Activated CD4-positive, alpha-beta T cell treated with anti-CD3 and anti-CD28 coated beads, Interleukin-2, Interleukin-4, amounts not matched to agents 100 ng/mL and 50 ng/mL, durations not matched to agents 16 hours and 8 hours (primary cell): ENCODE measurements around the gene CD4.

Source experiments
- DNase-seq: peaks from one replicate; pipeline ENCODE4 v3.0.0-alpha.2; 2020; ENCODE audit warnings: low spot score

The CD4 gene

DNA sequence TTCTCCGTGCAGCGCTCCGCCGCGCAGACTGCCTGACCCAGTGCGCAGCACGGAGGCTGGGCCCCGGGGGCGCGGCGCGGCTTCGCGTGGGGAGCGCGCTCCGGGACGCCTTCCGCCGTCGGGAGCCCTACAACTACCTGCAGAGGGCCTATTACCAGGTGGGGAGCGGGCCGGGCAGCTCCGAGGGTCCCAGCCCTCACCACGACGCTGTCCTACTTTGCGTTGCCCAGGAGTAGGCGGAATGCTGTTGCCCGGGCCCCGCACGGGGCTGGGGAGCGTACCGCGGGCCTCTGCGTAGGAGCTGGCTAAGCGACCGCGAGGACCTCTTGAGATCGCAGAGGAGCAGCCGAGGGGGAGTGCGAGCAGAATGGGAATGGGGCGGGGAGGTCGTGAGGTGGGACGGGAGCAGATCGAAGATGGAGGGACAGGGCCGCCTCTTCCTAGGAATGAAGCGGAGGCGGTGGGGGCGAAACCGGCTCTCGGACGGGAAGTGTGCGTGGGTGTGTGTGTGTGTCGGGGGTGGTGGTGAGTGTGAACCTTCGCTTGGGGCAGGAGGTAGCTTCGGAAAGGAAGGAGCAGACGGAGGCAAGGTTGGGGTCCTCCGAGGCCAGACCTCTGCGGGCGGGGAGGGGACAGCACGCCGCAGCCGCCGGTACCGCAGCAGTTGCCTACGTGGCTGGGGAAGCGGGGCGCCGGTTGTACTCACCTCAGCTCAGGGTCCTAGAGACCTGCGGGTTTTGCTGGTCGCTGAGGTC lies 39.6 kb downstream of the CD4 start:
- no peak for DNase-seq

DNA sequence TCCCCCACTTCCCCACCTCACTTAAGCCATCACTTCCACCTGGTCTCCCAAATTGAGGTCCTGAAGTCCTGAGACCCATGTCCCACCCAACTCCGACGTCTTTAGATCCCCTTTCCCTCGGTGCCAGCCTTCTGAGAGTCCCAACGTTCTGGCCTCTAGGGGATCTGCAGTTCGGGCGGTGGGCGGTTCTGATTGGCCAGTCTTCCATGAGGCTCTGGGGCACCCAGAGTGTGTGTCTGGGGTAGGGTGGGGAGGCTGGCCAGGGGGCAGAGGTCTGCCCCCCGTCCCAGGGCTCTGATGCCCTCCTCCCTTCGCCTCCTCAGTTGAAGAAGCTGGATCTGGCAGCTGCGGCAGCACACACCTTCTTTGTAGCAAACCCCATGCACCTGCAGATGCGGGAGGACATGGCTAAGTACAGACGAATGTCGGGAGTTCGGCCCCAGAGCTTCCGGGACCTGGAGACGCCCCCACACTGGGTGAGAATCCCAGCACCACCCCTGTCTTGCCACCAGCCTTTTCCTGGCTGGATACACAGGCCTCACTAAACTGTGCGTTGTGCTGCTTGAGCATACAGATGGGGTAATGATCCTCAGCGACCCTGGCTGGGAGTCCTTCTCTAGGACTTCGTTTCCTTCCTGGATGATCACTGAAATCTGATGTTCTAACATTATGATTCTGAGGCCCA lies 40.4 kb downstream of the CD4 start:
- DNase-seq: no peak

- no peak for DNase-seq
These were observed 41.1 kb downstream of the CD4 start for GRCh38 chr12:6830286-6830890.

DNA sequence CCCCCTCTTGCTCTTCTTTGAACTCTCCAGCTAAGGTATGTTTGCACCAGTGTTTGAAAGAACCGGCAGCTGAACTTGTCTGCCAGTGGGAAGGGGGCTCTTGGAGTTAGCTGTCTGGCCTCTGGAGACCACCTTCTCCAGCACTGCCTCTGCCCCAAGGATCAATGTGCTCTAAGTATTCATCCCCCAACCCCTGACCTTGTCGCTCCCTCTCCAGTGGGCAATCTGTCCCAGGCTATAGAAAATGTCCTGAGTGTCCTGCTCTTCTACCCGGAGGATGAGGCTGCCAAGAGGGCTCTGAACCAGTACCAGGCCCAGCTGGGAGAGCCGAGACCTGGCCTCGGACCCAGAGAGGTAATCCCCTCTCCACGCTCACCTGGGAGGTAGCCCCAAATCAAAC lies 41.7 kb downstream of the CD4 start:
- DNase-seq: no peak

DNA sequence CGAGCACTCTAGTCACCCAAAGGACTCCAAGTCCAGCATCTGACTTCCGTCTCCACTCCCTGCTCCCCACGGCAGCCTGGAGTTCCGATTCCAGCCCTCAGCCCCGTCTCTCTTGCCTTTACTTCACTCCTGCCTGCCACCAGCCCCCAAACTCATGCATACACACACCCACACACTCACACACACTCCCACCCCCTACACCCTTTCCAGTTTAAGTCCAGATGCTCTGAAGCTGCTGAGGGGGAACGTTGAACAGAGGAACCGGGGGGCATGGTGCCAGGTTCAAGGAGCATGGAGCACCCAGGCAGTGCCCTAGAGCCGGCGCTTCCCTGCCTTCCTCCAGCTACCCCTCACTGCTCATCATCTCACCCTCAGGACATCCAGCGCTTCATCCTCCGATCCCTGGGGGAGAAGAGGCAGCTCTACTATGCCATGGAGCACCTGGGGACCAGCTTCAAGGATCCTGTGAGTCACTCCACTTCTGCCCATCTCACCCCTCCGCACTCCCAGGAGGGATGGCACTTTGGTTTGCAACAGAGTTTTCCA lies 42.2 kb downstream of the CD4 start:
- no peak for DNase-seq

- no peak for DNase-seq
These were observed 42.8 kb downstream of the CD4 start for GRCh38 chr12:6832125-6832524.

DNA sequence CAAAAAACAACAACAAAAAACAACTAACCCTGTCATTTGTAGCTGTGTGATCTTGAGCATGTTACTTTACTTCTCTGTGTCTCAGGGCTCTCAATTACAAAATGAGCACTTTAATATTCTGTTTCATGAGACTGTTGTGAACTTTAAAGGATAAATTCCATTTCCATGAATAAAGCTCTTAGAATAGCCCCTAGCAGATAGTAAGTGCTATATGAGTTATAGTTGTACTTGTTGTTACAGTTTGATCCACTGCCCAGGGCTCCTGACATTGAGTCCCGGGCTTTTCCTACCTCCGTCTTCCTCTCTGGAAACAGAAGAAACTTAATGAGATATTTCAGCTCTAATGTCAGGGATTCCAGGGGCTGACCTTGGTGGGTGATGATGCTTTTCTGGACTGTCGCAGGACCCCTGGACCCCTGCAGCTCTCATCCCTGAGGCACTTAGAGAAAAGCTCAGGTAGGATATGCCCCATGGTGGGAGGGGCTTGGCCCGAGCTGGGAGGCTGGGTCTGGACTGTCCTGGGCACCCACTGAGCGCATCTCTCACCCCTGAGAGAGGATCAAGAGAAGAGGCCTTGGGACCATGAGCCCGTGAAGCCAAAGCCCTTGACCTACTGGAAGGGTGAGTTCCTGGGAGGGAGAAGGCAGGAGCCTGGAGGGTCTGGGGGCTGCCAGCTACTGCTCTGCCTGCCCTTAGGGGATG lies 44.0 kb downstream of the CD4 start:
- DNase-seq: no peak

- no peak for DNase-seq
These were observed 44.9 kb downstream of the CD4 start for GRCh38 chr12:6834254-6834653.

GRCh38 chr12:6834873-6835272 lies 45.5 kb downstream of the CD4 start:
- no peak for DNase-seq

DNA sequence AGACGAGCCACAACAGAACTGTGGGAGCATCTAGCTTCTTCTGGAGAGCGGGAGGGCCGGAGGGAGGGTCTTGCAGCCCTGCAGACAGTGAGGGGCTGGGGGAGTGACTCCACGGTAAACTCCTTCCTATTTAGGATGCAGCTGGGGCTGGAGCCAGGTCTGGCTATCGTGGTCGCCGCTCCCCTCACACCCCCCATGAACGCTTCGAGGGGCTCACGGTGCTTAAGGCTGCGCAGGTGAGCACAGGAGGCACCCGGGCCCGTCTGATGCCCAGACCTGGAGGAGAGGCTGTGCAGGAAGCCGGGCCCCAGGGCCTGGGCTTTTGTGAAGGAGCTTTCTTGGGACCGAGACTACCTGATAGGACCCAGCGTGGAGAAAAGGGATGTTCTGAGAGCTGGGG lies 47.5 kb downstream of the CD4 start:
- DNase-seq: no peak

- DNase-seq: no peak
These were observed 48.2 kb downstream of the CD4 start for GRCh38 chr12:6837370-6838060.

DNA sequence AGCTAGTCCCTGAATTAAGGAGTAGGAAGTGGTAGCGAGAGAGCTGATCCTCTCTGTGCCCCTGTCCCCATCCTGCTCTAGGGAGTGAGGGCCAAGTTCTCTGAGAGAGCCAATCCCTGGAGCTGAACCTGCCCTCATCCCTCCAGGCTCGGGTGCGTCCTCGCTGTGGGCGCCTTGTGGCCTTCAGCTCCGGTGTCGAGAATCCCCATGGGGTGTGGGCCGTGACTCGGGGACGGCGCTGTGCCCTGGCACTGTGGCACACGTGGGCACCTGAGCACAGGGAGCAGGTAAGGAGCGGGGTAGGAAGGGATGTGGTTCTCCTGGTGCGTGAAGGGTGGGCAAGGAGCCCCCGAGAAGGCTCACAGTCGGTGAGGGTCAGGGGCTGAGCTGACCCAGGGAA lies 49.5 kb downstream of the CD4 start:
- no peak for DNase-seq

DNA sequence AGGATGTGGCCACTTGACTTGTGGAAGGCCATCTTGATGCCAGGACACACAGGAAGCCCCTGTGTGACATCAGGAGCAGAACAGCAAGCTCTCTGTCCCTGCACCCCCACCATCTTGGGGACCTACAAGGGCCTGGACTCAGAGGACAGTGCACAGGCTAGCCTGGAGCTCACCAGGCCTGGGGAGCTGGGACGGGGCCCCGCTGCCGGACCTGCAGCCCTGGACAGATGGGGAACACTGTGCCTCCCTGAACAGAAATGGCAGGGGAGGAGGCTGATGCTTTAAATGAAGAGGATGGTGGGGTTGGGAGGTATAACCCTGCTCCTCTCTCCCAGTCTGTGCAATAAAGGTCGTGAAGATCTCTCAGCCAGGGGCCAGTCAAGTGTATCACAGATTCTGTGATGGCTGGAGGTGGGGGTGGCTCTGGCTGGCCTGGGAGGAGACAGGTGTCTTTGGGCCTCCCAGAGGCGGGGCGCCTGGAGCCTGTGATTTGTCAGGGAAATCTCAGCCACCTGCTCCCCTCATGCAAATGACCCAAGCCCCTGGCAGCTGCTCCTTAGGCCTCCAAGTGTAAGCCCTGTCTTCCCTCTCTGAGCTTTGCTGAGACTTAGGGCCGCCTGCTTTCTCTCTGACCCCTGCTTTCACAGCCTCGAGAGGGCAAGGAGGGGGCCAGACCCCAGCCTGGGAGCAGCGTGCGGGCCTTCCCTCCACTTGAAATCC lies 50.3 kb downstream of the CD4 start:
- no peak for DNase-seq

DNA sequence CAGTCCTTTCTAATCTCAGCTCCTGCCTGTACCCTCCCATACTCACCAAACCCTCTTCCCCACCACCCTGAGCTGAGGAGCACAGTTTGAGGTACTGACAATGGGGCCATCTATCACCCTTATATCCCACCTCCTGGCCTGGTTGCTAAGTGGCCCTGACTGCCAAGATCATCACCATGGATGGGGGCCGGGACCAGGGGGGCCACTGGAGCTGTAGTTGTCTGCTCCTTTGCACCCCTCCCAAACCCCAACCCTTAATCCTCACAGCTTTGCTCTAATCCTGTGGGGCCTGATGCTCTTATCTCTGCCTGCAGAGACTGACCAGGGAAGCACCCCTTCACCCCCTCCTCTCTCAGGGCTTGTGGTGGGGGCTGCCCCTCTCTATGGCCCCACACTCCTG lies 51.0 kb downstream of the CD4 start:
- no peak for DNase-seq

- no peak for DNase-seq
These were observed 51.6 kb downstream of the CD4 start, which contains the start of gene GNB3 for GRCh38 chr12:6840761-6841515. GNB3 (plus strand) TSS chr12:6840925; CDS start chr12:6841288, 363 bp downstream.

- no peak for DNase-seq
These were observed 52.7 kb downstream of the CD4 start for GRCh38 chr12:6842075-6842474.

DNA sequence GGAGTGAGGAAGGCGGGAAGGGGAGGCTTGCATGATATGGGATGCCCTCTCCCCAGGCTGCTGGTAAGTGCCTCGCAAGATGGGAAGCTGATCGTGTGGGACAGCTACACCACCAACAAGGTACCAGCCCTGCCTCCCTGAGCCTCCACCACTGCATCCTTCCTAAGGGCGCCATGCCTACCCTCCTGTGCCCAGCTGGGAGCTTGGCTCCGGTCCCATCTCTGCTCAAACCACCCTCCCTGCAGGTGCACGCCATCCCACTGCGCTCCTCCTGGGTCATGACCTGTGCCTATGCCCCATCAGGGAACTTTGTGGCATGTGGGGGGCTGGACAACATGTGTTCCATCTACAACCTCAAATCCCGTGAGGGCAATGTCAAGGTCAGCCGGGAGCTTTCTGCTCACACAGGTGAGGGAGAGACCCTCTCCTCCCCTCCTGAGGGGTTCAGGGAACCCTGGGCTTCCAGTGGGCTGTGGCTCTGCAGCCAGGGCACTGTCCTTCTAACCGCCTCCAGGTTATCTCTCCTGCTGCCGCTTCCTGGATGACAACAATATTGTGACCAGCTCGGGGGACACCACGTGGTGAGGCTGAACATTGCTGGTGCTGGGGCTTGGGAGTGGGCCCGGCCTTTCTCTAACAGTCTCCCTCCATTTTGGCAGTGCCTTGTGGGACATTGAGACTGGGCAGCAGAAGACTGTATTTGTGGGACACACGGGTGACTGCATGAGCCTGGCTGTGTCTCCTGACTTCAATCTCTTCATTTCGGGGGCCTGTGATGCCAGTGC lies 54.0 kb downstream of the CD4 start:
- DNase-seq: no peak

- DNase-seq: no peak
These were observed 56.1 kb downstream of the CD4 start for GRCh38 chr12:6845395-6845794.

DNA sequence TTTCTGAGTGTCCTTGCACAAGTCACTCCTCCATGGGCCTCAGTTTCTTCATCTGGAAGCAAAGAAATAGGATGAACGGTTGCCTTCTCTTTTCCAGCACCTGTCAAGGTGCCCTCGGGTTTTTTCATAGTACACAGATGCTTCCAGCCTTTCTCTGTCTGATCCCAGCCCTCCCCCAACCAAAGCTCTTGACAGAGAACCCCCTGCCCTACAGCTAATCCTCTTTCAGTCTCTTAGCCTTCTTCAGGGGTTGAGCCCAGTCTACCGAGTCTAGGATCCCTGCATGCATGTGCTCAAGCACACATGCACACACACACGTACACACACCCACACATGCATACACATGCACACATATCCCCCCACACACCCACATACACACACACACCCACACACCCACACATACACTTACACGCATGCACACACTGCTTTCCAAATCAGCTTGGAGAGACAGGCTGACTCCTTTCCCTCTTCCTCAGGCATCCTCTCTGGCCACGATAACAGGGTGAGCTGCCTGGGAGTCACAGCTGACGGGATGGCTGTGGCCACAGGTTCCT lies 57.1 kb downstream of the CD4 start:
- no peak for DNase-seq
